Stimulated activated CD8-positive, alpha-beta memory T cell treated with anti-CD3 and anti-CD28 coated beads, Interleukin-4, amount 100 ng/mL, for 48 hours (primary cell): ENCODE data around the gene CDH4.
"Not testable (repeated sequence)": the region's sequence is repeated elsewhere in the genome, so short reads cannot be mapped to it uniquely, and the experiment has no call there.

Experiments
- DNase-seq: peaks from one replicate; pipeline ENCODE4 v3.0.0-alpha.2; 2020

Gene CDH4

DNA sequence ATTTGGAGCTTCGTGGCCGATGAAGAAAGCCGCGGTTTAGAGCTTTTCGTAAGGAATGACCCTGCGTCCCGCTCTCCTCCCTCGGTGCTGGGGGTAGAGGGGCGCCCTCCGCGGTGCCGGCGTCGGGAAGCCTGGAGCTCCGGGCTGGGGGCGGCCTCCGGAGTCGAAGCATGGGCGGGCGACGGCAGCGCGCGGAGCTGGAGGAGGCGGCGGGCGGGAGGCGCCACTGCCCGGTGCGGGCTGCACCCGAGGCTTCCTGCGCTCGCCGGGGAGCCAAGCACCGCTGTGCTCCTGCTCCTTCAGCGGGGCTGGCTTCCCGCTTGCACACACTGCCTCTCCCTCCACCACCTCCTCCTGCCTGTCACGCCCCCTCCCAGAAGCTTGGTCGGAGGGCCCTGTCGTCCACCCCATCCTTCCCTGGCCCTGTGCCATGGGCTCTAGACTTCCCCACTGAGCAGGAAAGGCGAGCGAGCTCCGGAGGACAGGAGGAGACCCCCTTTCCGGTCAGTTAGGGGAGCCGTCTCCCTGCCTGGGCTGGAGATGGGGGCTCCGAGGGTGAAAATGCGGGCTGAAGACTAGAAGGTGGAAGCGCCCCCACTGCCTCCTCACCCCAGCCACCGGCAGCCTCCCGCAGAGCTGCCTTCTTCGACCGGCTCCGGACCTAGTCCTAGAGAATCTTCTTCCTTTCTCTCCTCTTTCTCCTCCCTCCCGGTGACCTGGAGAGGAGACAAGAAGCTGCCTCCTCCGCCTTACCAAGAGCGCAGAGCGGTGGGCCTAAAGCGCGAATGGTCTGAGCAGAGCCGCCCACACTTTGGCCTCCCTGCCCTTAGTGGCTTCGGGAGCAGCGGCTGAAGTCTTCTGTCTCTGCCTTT, 1.8 kb downstream of the CDH4 start:
- DNase-seq = no peak

DNA sequence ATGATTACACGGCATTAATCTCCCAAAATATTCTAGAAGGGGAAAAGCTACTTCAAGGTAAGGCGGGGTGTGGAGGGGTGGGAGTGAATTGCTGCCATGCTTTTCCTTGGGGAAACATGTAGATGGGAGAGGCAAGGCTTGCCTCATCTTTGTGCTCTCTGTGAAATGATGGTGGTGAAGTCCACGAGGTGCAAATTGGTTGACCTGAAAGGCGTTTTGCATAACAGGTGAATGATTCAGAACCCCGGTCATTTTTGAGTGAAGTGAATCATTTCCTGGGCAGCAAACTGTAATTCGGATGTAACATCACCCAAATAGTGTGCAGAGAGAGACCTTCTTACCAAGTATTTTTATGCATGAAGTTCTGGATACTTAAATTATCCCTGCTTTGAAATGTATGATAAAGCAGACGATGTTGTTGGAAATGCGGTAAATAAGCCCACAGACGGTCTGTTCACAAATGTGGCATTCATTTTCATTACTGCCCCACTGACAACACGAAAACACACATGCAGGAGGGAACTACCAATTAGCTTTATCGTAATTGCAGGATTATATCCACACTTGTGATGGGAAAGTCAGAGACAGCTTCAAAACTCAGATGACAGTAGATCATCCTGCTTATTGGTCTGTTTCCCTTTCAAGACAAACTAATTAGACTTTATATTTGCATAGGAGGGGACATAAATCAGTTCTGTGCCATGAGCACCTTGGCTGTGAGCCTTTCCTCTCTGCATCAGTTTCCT, 3.0 kb downstream of the CDH4 start:
- no peak for DNase-seq

GRCh38 chr20:61256365-61256764, 4.3 kb downstream of the CDH4 start:
- DNase-seq = no peak

DNA sequence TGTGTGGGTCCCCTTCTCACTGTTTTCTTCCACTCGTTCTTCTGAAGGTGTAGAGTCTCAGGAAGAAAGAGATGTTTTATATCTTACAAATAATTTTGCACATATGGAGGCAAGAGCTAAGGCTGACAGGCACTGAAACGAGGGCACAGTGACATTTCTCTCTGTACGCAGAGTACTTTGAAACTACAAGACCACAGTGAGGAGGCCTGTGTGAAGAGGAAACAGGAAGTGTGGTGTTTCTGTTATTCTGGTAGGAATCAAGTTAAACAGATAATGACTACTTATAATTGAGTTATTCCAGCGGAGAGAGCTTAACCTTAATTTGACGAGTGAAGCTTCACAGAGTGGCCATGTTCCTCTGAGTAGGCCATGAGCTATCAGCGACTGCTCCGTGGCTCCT, 4.8 kb downstream of the CDH4 start:
- no peak for DNase-seq

DNA sequence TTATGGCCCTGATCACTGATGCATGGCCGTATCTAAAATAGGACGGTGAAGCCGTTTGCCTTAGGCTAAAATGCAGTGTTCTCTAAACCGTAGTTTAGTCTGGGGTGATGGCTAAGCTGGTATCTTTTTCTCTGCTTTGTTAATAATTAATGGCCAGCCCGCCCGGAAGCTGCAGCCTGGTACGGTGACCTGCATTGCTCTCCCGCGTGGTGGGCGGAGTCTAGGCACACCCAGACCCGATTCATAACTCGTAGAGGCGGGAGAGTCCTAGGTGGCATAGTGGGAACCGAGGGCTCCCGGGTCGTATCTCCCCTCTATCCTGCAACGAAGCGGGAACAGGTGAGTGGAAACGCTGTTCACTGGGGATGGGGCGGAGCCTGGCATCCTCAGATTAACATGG, 5.5 kb downstream of the CDH4 start:
- DNase-seq = no peak

- no peak for DNase-seq
Observed at GRCh38 chr20:61259741-61260140, 7.7 kb downstream of the CDH4 start.

DNA sequence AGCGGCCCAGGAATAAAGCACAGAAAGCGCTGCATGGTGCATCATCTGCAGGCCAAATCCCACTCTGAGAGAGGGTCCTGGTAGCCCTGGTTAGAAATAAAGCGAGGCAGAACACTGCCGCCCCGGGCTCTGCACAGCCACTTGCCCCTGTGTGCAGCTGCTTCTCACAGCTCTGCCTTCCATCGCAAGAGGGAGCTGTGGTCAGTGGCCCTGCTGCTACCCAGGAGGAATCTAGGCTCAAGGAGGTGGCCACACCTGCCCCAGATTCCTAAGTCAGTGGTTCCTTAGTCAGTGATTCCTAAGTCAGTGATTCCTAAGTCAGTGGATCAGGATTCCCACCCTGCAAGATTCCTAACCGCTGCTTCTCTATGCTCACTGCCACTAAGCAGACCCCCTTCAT, 8.8 kb downstream of the CDH4 start:
- DNase-seq = no peak

- DNase-seq = no peak
Observed at GRCh38 chr20:61262036-61262435, 10.0 kb downstream of the CDH4 start.

GRCh38 chr20:61262514-61262913, 10.5 kb downstream of the CDH4 start:
- no peak for DNase-seq

- peak; percentile 80 for DNase-seq
Observed at GRCh38 chr20:61263084-61263695, 11.1 kb downstream of the CDH4 start.

- no peak for DNase-seq
Observed at GRCh38 chr20:61263938-61264337, 11.9 kb downstream of the CDH4 start.

DNA sequence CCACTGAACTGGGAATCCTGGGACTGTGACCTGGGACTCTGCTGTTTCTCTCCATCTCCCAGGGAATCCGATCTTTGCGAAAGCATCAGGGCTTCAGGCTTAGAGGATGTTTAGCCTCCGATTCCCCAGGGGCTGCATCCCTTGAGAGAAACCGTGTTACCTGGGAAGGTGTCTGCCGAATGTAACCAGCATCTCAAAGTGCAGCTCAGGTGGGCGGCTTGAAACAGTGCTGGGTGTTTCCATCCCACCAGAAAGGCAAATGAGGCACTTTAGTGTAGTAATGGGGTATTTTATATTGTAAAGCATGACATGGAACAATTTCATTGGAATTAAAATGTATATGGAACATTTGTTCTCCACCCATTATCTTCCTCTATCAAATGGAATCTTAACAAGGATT, 15.2 kb downstream of the CDH4 start:
- DNase-seq = no peak

DNA sequence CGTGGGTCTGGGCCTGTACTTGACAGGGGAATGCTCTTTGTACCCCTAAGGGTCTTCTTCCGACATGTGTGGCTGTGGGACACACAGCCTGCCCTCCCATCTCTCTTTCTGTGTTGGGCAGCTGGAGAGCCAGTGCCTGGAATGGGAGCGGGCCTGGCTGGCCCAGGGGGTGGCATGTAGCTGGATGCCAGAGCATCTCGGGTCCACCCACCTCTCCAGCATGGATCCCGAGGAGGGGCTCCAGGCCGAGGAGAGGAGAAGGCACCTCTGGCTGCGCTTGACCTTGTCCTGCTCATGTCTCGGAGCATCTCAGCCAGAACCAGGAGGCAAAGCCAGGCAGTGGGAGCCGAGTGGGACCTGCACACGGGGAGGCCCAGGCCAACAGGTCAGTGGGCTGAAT, 16.0 kb downstream of the CDH4 start:
- no peak for DNase-seq

GRCh38 chr20:61271312-61272231, 19.5 kb downstream of the CDH4 start:
- no peak for DNase-seq

GRCh38 chr20:61273024-61273423, 21.0 kb downstream of the CDH4 start:
- not testable (repeated sequence) for DNase-seq

- DNase-seq = not testable (repeated sequence)
Observed at GRCh38 chr20:61273666-61274065, 21.6 kb downstream of the CDH4 start.

GRCh38 chr20:61274326-61274725, 22.3 kb downstream of the CDH4 start:
- no peak for DNase-seq

DNA sequence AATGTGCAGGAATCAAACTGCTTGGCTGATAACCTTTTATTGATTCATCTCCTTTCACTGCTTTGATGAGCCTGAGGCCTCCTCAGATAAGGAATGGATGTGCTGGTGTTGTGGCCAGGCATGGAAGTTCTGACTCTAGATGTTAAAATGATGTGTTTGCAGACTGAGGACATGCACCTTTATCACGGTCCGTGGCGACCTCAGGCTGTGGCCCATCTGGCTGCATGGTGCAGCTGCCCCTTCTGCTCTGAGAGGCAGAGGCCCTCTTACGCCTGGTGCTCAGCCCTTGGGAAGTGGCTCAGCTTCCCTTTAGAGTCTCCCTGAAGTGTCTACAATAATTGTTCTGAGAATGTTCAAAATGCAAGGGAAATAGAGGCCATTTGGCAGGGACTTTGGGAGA, 26.2 kb downstream of the CDH4 start:
- no peak for DNase-seq

DNA sequence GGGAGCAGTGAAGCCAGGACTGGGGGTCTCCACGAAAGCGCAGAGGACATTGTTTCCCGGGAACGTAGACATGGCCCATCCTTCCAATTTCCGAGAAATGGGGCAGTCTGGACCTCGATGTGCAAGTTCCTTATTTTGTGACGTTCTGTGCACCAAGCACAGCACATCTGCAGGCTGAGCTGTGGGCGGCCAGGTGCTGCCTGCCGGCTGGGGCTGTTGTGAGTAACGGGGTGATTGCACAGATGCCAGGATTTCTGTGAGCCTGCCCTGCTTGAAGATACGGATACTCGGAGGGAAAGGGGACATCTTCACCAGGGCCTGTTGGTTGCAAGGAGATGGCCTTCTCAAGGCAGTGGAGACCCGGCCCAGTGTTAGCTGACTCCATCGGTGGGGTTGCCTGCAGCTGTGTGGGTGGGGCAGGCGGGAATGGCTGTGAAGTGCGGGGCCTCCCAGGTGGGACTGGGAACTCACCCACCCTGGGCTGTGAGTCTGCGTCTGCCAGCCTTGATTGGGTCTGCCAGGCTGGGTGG, 27.6 kb downstream of the CDH4 start:
- no peak for DNase-seq

GRCh38 chr20:61280217-61280980, 28.3 kb downstream of the CDH4 start:
- DNase-seq = no peak

DNA sequence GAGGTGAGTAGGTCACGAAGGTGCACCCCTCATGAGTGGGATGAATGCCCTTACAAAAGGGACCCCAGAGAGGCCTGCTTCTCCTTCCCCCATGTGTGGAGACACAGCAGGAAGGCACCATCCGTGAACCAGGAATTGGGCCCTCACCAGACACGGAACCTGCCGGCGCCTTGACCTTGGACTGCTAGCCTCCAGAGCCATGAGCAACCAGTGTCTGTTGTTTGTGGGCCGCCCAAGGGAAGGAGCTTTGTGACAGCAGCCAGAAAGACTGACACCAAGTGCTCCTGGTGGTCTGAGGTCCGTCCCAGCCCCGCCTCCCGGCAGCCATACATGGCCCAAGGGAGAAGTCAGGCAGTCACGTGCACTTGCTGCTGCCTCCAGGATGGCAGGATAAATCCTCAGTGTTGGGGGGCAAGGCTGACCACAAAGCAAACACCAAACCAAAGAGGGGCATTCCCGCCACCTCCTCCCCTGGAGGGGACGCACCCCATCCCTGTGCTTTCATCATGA, 29.3 kb downstream of the CDH4 start:
- no peak for DNase-seq
